HepG2 (cell line): ENCODE measurements around the gene RESP18. TPM values are rescaled to one million over a fixed set of nuclear protein-coding genes. Genes with fewer than 3 reads are reported as not detected.

Experiments
- ATAC-seq: fragments of 200-7000 bp; cut with Tn5 transposase; 3 replicates; pipeline ENCODE4 v1.9.1; 2020; ENCODE audit warnings: mild to moderate bottlenecking, moderate library complexity
- BruUV-seq: library from RNA; stranded (reverse); fragments of 400-500 nt; replicated peaks from 2 replicates; lab custom pipeline; 2021; lab: Mats Ljungman, UMichigan
- CTCF ChIA-PET: fragments of 300-600 bp; formaldehyde crosslinking; extraction: SDS; loops from one replicate; lab custom pipeline; 2021; ENCODE audit warnings: low total read pairs, inconsistent platforms, low intra/inter-chr PET ratio; lab: Yijun Ruan, JAX
- POLR2A ChIA-PET: fragments of 350-600 bp; sonication (Branson Sonifier 250); formaldehyde crosslinking; loops from one replicate; lab custom pipeline; 2020; ENCODE audit warnings: antibody characterized with exemption, inconsistent platforms; lab: Yijun Ruan, JAX
- DNase-seq: peaks from one replicate; pipeline ENCODE4 v3.0.0-alpha.2; 2015; ENCODE audit warnings: low spot score
- FAIRE-seq: peaks from 3 replicates; lab custom pipeline; 2011; peaks lifted over from hg19 to GRCh38; lab: Jason Lieb, UNC
- H2AFZ ChIP-seq: one replicate; pipeline ENCODE4 v1.6.1; 2011; ENCODE audit warnings: low read length, inconsistent platforms
- H3K27ac ChIP-seq: fragments of 300-600 bp; 3 replicates; pipeline ENCODE4 v1.8.0; 2011; ENCODE audit warnings: mixed run types, mild to moderate bottlenecking, mixed read lengths, low read length, inconsistent platforms; ENCODE audit not compliant: insufficient read depth; ENCODE audit errors: extremely low read length
- H3K27me3 ChIP-seq, 2 experiments: fragments of 200-600 bp in 1 of 2; 2 replicates in 1 of 2; 3 replicates in 1 of 2; pipeline versions ENCODE4 v1.6.0 to v1.8.0; 2011; ENCODE audit warnings: low read length in 2 of 2, mild to moderate bottlenecking in 2 of 2, moderate library complexity in 2 of 2, inconsistent platforms in 1 of 2; ENCODE audit not compliant: insufficient read depth in 2 of 2, control insufficient read depth in 1 of 2
- H3K36me3 ChIP-seq, 2 experiments: fragments of 200-600 bp in 1 of 2; replicated peaks in 1 of 2; 2 replicates in 1 of 2; 3 replicates in 1 of 2; pipeline versions ENCODE4 v1.5.1 to v1.8.0; 2011; ENCODE audit warnings: low read length in 2 of 2, inconsistent platforms in 1 of 2; ENCODE audit not compliant: insufficient read depth in 2 of 2, control insufficient read depth in 1 of 2
- H3K4me1 ChIP-seq: 2 replicates; pipeline ENCODE4 v1.5.1; 2012; ENCODE audit warnings: low read length, inconsistent platforms; ENCODE audit not compliant: insufficient read depth
- H3K4me2 ChIP-seq: 2 replicates; pipeline ENCODE4 v1.6.0; 2011; ENCODE audit warnings: low read depth, low read length, inconsistent platforms
- H3K4me3 ChIP-seq, 3 experiments: fragments of 200-600 bp in 1 of 3; sonication (generic), shearing (Covaris generic) in 1 of 3; replicated peaks in 1 of 3; 2 replicates each; pipeline ENCODE4 v1.5.1; 2011 to 2016; ENCODE audit warnings: low read length in 3 of 3, inconsistent platforms in 2 of 3, low read depth in 2 of 3, mild to moderate bottlenecking in 2 of 3, control low read depth in 1 of 3, mixed read lengths in 1 of 3; ENCODE audit not compliant: insufficient read depth in 1 of 3
- H3K79me2 ChIP-seq: one replicate; pipeline ENCODE4 v1.6.1; 2011; ENCODE audit warnings: low read length, inconsistent platforms; ENCODE audit not compliant: insufficient read depth
- H3K9ac ChIP-seq: 2 replicates; pipeline ENCODE4 v1.6.0; 2011; ENCODE audit warnings: mild to moderate bottlenecking, low read depth, low read length, inconsistent platforms; ENCODE audit not compliant: insufficient read depth
- H3K9me3 ChIP-seq: 2 replicates; pipeline ENCODE4 v1.5.1; 2012; ENCODE audit warnings: mild to moderate bottlenecking, low read length
- H4K20me1 ChIP-seq: 2 replicates; pipeline ENCODE4 v1.6.0; 2011; ENCODE audit warnings: inconsistent platforms, mild to moderate bottlenecking, low read length, moderate library complexity; ENCODE audit not compliant: insufficient read depth
- CBX1 ChIP-seq: IDR thresholded peaks from one replicate; pipeline ENCODE4 v1.6.1; 2016; ENCODE audit warnings: antibody characterized with exemption, low read depth
- MAF1 ChIP-seq: sonication (generic); formaldehyde crosslinking; IDR thresholded peaks from 2 replicates; pipeline ENCODE4 v1.5.0; 2020; ENCODE audit warnings: missing genetic modification reagents, borderline replicate concordance
- MED1 ChIP-seq: sonication (generic); formaldehyde crosslinking; IDR thresholded peaks from 2 replicates; pipeline ENCODE4 v1.4.0; 2020; ENCODE audit warnings: missing genetic modification reagents
- SAP130 ChIP-seq: IDR thresholded peaks from 2 replicates; pipeline ENCODE4 v1.6.1; 2016; ENCODE audit warnings: low read depth
- ZNF629 ChIP-seq: sonication (generic); formaldehyde crosslinking; conservative IDR thresholded peaks from 2 replicates; pipeline ENCODE4 v1.5.0; 2020; ENCODE audit warnings: missing genetic modification reagents
- ZNF724P ChIP-seq: sonication (generic); formaldehyde crosslinking; IDR thresholded peaks from 2 replicates; pipeline ENCODE4 v1.8.0; 2022; ENCODE audit warnings: missing genetic modification reagents, borderline replicate concordance
- WGBS: methylation state at CpG from one replicate; pipeline ENCODE4 v1.1.6; 2017; ENCODE audit warnings: low lambda C conversion rate; 5-methylcytosine and 5-hydroxymethylcytosine counted together
- in situ Hi-C: cut with HindIII; loops from 2 replicates; pipeline ENCODE4 v1.10.0; 2017; ENCODE audit warnings: low pct_unique_long_range_greater_than_20kb; ENCODE audit not compliant: extremely low pct_ligation_motif_present
- intact Hi-C: fragments of 100-400 bp; cut with micrococcal nuclease; formaldehyde crosslinking; loops from one replicate; pipeline ENCODE4 v1.10.0; 2022; ENCODE audit not compliant: unreplicated experiment
- polyA plus RNA-seq, 8 experiments: library from polyadenylated mRNA; depleted of rRNA in 3 of 8; stranded (reverse) in 7 of 8; unstranded in 1 of 8; fragments of >200 nt; fragmentation: Illumina TruSeq in 4 of 8; extraction: Trizol in 4 of 8; gene quantifications; 2 replicates each; pipeline versions ENCODE4 v1.2.1 to v1.2.3, GENCODE V29; 2011 to 2016; ENCODE audit warnings: low read depth in 4 of 8, missing spikeins in 1 of 8, mixed read lengths in 1 of 8; ENCODE audit not compliant: insufficient read depth in 1 of 8
- total RNA-seq, 5 experiments: library from RNA; depleted of rRNA; stranded (reverse); fragments of >200 nt; fragmentation: Illumina TruSeq; extraction: Trizol; gene quantifications; 2 replicates each; pipeline ENCODE4 v1.2.3, GENCODE V29; 2016; ENCODE audit warnings: low read depth in 1 of 5

Gene RESP18
- total and polyA plus RNA-seq, 2 of the 13 experiments (the other 11 are each of a cell fraction or from before 2014, with no cell fraction given), result not detected

GRCh38 chr2:219291394-219291793, 41.1 kb downstream of the RESP18 start:
- ATAC-seq, result no peak
- 11% methylated on average over 7 of the region's 7 CpGs for WGBS
- H4K20me1 ChIP-seq, result no peaks in the 10 kb centered on the region
- no peak overlapping the region for H2AFZ ChIP-seq
- in situ Hi-C loops, result no loop called here
- 0 out of 2 replicates have a peak, but pooled peaks have one; percentile 12 for TF ChIP-seq ZNF629 (CRISPR knock-in tag)
- no peak for TF ChIP-seq ZNF724P (CRISPR knock-in tag)
- ChIA-PET CTCF (no interaction called here), POLR2A (interaction anchor here (0.8 to 1.5 kb wide), 2 partner anchors 10 to 12 kb away, joined by 3 to 4 read pairs; partner anchors contain the start of gene DNAJB2)
- DNase-seq, result no peak
- intact Hi-C loops, result loop anchor here (10.0 kb wide), 1 partner anchor 243 kb away; no protein-coding TSS in a partner anchor
- FAIRE-seq, result no peak
- H3K27me3 ChIP-seq, result peaks cover 3 to 56% of the 10 kb centered on the region in 2 experiments; a peak in 4 of 5 replicates
- no peaks in the 10 kb centered on the region for H3K36me3 ChIP-seq
- peaks cover 35% of the 10 kb centered on the region for H3K4me1 ChIP-seq
- no peaks in the 10 kb centered on the region for H3K9me3 ChIP-seq
- no TSS peak for BruUV-seq
- no peak overlapping the region for H3K27ac ChIP-seq
- H3K9ac ChIP-seq, result no peak overlapping the region
- H3K4me3 ChIP-seq, result no peak overlapping the region
- H3K4me2 ChIP-seq, result no peak overlapping the region
- no peaks in the 10 kb centered on the region for H3K79me2 ChIP-seq

- Histone ChIP-seq H3K4me3 (no peak overlapping the region), H4K20me1 (no peaks in the 10 kb centered on the region), H3K9ac (no peak overlapping the region), H3K9me3 (no peaks in the 10 kb centered on the region), H3K27me3 (peaks cover 0 to 49% of the 10 kb centered on the region in 2 experiments; a peak in 4 of 5 replicates), H2AFZ (no peak overlapping the region), H3K4me1 (peaks cover 32% of the 10 kb centered on the region), H3K36me3 (no peaks in the 10 kb centered on the region), H3K79me2 (no peaks in the 10 kb centered on the region), H3K27ac (no peak overlapping the region), H3K4me2 (no peak overlapping the region)
- in situ Hi-C loops (no loop called here), intact Hi-C loops (loop anchor here (10.0 kb wide), 1 partner anchor 244 kb away; no protein-coding TSS in a partner anchor)
- BruUV-seq, result no TSS peak
- WGBS, result 43% methylated on average over 16 of the region's 16 CpGs
- DNase-seq (no peak), FAIRE-seq (no peak), ATAC-seq (no peak)
- ChIA-PET POLR2A (interaction anchor here (1.7 kb wide), 1 partner anchor 12 kb away, joined by 4 read pairs; the partner anchor contains the start of gene DNAJB2), CTCF (no interaction called here)
- TF ChIP-seq SAP130 (CRISPR knock-in tag), result no peak
- no peak for TF ChIP-seq MED1
- TF ChIP-seq CBX1, result no peak
- no peak for TF ChIP-seq MAF1 (CRISPR knock-in tag)
These were observed 42.0 kb downstream of the RESP18 start for GRCh38 chr2:219290381-219291171.
